ENCODE measurements around the gene CTDSP2. TPM values are rescaled to one million over a fixed set of nuclear protein-coding genes. Genes with fewer than 3 reads are reported as not detected.
"Not testable (repeated sequence)": the region's sequence is repeated elsewhere in the genome, so short reads cannot be mapped to it uniquely, and the experiment has no call there.

Gene CTDSP2
- polyA plus RNA-seq, 5 donors: 256 to 312 (median 291) TPM

DNA sequence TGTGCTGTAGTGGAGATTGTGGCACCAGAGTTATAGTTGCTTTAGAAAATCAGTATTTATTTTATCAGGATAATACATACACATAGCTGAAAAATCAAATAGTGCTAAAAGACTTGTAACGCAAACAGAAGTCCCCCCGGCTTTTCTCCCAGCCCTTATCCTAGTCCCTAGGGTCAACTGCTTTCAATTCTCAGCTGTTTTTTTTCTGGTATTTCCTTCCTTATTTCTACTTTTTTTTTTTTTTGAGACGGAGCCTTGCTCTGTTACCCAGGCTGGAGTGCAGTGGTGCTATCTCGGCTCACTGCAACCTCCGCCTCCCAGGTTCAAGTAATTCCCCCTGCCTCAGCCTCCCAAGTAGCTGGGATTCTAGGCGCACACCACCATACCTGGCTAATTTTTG lies 8.4 kb upstream of the CTDSP2 start:
- DNase-seq: no peak

- no peak for DNase-seq
Measured at GRCh38 chr12:57853864-57854556, 7.5 kb upstream of the CTDSP2 start.

- DNase-seq: peak in 1 of 2 donors; percentile 66
Measured at GRCh38 chr12:57852620-57853500, 6.3 kb upstream of the CTDSP2 start.

DNA sequence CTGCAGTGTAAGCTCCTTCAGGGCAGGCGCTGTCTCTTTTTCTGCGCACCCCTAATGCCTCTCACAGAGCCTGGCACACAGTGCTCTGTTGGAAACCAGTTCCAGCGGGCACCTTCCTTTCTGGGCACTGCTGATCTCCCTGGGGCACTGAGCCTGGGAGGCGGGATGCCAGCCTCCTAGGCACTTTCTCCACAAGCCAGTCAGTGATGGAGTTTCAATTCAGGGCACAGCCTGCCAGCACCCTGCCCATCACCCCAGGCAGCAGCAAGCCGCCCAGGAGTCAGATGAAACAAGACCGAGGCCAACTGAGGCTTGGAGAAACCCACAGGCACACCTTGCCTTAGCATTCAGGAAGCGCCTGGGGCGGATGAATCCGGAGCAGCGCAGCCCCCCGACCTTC lies 5.7 kb upstream of the CTDSP2 start:
- no peak for DNase-seq

DNA sequence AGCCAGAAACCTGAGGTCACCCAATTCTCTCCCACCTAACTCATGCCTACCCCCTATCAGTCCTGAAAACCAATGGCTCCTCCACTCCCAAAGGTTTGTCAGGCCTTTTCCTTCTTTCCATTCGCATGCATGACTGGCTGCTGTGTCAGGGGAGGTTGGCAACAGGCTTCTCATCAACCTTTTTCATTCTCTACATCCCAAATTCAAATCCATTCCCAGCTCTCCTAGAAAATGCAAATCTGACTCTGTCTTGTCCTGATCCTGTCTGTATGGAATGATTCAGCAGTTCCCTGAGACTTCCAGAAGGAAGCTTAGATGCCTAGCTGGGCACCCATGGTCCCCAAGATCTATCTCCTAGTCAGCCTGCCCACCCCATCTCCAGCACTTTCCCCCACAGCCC lies 5.0 kb upstream of the CTDSP2 start:
- DNase-seq: no peak

GRCh38 chr12:57850854-57851430 lies 4.4 kb upstream of the CTDSP2 start:
- no peak for DNase-seq

DNA sequence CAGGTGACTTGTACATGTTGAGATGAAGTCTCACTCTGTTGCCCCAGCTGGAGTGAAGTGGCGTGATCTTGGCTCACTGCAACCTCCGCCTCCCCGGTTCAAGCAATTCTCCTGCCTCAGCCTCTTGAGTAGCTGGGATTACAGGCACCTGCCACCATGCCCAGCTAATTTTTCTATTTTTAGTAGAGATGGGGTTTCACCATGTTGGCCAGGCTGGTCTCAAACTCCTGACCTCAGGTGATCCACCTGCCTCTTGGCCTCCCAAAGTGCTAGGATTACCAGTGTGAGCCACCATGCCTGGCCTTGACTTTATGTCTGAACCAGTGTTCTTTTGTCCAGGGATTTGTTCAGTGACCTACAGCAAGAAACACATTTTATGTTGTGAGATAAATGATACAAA lies 2.9 kb upstream of the CTDSP2 start:
- DNase-seq: not testable (repeated sequence)

DNA sequence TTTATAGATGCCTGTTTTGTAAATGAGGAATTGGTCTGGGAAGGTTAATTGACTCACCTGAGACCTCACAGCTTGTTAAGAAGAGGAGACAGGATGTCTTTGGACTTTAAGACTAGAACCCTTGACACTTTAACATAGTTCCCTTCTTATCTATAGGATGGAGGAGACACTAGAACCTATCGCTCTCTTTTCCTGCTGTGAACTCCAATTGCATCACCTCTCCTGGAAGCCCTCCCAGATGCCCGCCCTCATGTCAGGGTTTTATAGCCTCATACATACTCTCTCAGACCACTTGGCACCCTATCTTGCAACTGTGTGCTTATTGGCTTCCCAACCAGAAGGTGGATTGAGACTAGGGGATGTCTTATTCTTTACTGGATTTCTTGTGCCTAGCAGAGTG lies 2.5 kb upstream of the CTDSP2 start:
- DNase-seq: no peak

GRCh38 chr12:57848208-57848607 lies 1.7 kb upstream of the CTDSP2 start:
- no peak for DNase-seq

GRCh38 chr12:57846285-57846576 lies 298 bp downstream of the CTDSP2 start:
- DNase-seq: no peak

DNA sequence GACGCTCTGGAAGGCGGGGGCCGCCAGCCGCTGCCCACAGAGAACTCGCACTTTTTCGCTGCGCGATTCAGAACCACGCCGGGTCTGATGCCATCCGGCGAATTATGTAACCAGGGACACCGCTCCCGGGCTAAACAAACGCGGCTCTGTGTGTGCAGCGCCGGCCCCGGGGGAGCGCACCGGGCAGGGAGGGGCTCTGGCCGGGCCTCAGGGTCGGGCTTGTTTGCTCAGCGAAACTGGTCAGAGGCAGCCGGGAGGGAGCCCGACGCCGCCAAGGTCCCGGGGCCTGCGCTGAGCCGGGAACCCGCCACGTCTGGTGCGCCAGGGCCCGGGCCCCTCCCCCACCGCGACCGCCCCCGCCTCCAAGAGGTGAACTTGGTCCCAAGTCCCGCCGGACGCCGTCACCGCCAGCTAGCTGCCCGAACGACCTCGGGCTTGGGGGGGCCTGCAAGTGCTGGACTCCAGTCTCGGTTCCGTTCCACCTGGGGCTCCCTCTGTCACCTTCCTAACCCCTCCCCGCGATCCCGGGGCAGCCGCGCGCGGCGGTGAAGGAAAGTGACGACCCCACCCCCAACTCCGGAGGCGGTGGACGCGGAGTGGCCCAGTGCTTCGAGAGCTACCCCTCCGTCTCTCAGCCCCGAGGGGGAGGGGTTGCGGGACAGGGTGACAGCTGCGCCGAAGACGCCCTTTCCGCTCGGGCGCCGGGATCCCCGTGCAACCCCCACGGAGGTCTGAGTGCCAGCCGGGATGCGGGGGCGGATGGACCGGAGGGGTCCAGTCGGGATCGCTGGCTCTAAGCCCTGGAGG lies 848 bp downstream of the CTDSP2 start:
- DNase-seq: no peak

- DNase-seq: no peak
Measured at GRCh38 chr12:57844709-57845477, 1.6 kb downstream of the CTDSP2 start.

- no peak for DNase-seq
Measured at GRCh38 chr12:57842342-57843294, 3.9 kb downstream of the CTDSP2 start.

DNA sequence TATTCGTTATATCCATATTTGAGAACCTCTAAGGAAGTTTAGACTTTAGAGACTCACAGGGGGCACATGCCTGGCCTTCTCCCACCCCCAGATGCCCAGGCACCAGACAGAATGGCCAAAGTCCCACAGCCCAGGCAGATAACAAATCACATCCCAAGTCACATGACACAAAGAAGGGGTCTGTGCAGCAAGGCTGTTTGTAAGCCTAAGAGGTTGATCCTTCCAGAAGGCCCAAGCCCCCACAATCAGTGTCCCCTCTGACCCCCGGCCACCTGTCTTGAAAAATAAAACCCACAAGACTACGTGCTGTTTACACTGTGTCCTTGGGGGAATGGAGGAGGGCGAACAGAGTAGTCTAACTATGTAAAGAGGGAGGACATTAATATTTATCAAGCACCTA lies 5.1 kb downstream of the CTDSP2 start:
- no peak for DNase-seq

DNA sequence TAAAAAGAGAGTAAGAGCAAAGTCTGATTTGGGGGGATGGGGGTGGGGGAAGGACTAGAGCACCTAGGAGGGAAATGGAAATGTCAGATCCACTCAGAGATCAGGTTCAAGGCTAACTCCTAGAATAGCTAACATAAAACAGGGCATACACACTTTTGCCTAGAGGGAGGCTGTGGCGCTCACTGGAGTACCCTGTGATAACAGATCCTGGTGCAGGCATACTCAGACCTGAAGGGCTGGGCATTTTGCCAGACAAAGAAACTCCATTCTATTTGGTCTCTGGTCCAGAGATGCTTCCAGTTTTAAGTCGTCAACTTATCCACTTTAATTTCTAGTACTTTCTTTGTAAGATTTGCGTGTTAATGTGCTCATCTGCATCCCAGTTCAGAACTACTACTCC lies 5.8 kb downstream of the CTDSP2 start:
- no peak for DNase-seq

GRCh38 chr12:57839996-57840395 lies 6.5 kb downstream of the CTDSP2 start:
- no peak for DNase-seq

- DNase-seq: no peak
Measured at GRCh38 chr12:57838594-57839302, 7.8 kb downstream of the CTDSP2 start.

GRCh38 chr12:57837864-57838562 lies 8.5 kb downstream of the CTDSP2 start:
- DNase-seq: peak in 1 of 2 donors; percentile 57

Measured in right lung (tissue), 5 donors.